HuH-7.5 (cell line): ENCODE results near the gene LAMC3.

ENCODE experiments used
- DNase-seq: peaks from one replicate; pipeline ENCODE4 v3.0.0; 2011; ENCODE audit warnings: low spot score

LAMC3 gene

GRCh38 chr9:131011274-131012022 lies 2.5 kb downstream of the LAMC3 start:
- no peak for DNase-seq

- no peak for DNase-seq
Observed at GRCh38 chr9:131012023-131012334, 3.0 kb downstream of the LAMC3 start.

- no peak for DNase-seq
Observed at GRCh38 chr9:131012396-131012917, 3.5 kb downstream of the LAMC3 start.

GRCh38 chr9:131013015-131013755 lies 4.2 kb downstream of the LAMC3 start:
- DNase-seq, result no peak

- no peak for DNase-seq
Observed at GRCh38 chr9:131013771-131014676, 5.0 kb downstream of the LAMC3 start.

GRCh38 chr9:131015112-131015511 lies 6.1 kb downstream of the LAMC3 start:
- DNase-seq, result no peak

GRCh38 chr9:131015876-131016397 lies 7.0 kb downstream of the LAMC3 start:
- no peak for DNase-seq

GRCh38 chr9:131017067-131017466 lies 8.1 kb downstream of the LAMC3 start:
- DNase-seq, result no peak

- peak; percentile 61 for DNase-seq
Observed at GRCh38 chr9:131018621-131019020, 9.6 kb downstream of the LAMC3 start.

GRCh38 chr9:131019388-131020239 lies 10.6 kb downstream of the LAMC3 start:
- DNase-seq, result no peak

GRCh38 chr9:131020388-131020787 lies 11.4 kb downstream of the LAMC3 start:
- no peak for DNase-seq

GRCh38 chr9:131020862-131021261 lies 11.9 kb downstream of the LAMC3 start:
- DNase-seq, result no peak

- DNase-seq, result no peak
Observed at GRCh38 chr9:131021785-131022184, 12.8 kb downstream of the LAMC3 start.

GRCh38 chr9:131024978-131025868 lies 16.2 kb downstream of the LAMC3 start:
- no peak for DNase-seq

- no peak for DNase-seq
Observed at GRCh38 chr9:131025953-131026858, 17.2 kb downstream of the LAMC3 start.

GRCh38 chr9:131027048-131027871 lies 18.3 kb downstream of the LAMC3 start:
- DNase-seq, result no peak

- no peak for DNase-seq
Observed at GRCh38 chr9:131027872-131028179, 18.9 kb downstream of the LAMC3 start.

- DNase-seq, result no peak
Observed at GRCh38 chr9:131028221-131028884, 19.4 kb downstream of the LAMC3 start.
